ENCODE data around the gene MICALL1. TPM values are rescaled to one million over a fixed set of nuclear protein-coding genes. Genes with fewer than 3 reads are reported as not detected.

Gene MICALL1
- total and polyA plus RNA-seq, 2 experiments from 2014 or later = 8.0 to 41.4 TPM

DNA sequence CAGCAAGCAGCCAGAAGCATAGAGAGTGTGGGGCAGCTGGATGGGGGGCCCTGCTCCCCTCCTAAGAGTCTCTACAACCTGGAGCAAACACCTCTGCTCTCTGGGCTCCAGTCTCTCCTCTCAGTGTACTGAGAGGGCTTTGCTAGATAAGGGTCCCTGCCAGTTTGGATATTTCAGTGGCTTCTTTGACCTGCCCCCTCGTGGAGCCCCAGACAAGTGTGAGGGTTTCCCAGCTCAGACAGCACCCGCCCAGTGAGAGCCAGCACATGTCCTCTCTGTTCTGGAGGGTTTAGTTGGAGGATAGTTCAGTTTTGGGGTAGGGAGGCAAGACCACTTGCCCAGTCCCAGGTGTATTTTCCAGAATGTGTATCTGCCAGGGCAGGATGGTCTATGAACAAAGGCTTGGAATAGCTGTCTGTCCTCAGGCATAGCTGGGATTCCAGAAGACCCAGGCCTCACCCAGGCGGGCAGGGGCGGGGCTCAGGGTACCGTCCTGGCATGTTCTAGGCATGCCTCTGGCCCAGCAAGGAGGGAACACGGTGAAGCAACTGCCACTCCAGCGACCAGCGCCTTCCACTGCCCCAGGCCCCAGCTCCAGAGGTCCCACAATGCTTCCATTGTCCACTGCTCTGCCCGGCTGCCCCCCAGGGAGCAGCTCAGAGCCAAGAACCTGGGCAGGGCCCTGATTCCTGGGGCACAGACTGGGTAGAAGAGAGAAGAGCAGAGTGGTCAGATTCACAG lies 7.5 kb upstream of the MICALL1 start:
- H3K9ac ChIP-seq = no peak overlapping the region
- H3K79me2 ChIP-seq (ENCODE audit: insufficient read depth) = no peaks in the 10 kb centered on the region
- no peaks in the 10 kb centered on the region for H3K4me1 ChIP-seq (ENCODE audit: insufficient read depth)
- no peaks in the 10 kb centered on the region for H3K9me3 ChIP-seq (ENCODE audit: low read depth)
- H3K27ac ChIP-seq = no peak overlapping the region
- H3K4me2 ChIP-seq (ENCODE audit: unreplicated experiment) = no peak overlapping the region
- no peaks in the 10 kb centered on the region for H3K27me3 ChIP-seq (replicated peaks; ENCODE audit: insufficient read depth)
- H4K20me1 ChIP-seq (ENCODE audit: insufficient read depth) = no peaks in the 10 kb centered on the region
- no peak overlapping the region for H3K4me3 ChIP-seq
- in situ Hi-C loops (cut with MboI) = no loop called here
- no peak overlapping the region for H2AFZ ChIP-seq
- TF ChIP-seq EZH2phosphoT487 (IDR thresholded peaks at IDR 0.05; ENCODE audit: insufficient read depth, low read depth) = no peak
- no peak for TF ChIP-seq EZH2 (IDR thresholded peaks at IDR 0.05; ENCODE audit: insufficient read depth, poor library complexity, severe bottlenecking)
- H3F3A ChIP-seq (ENCODE audit: insufficient read depth) = peaks cover 6% of the 10 kb centered on the region; the same call in 1 of the 2 replicates
- no peaks in the 10 kb centered on the region for H3K9me2 ChIP-seq (ENCODE audit: insufficient read depth)
- WGBS, 2 experiments (ENCODE audit: low coverage in 1 of 2, low lambda C conversion rate in 2 of 2, missing lambda C conversion rate in 2 of 2) = 87 to 91% methylated on average over 8 to 9 of the region's 9 CpGs
- no peaks in the 10 kb centered on the region for H3K36me3 ChIP-seq (ENCODE audit: low read depth)
- DNase-seq = no peak

GRCh38 chr22:37904572-37905533 lies 1.2 kb upstream of the MICALL1 start:
- WGBS, 2 experiments (ENCODE audit: low coverage in 1 of 2, low lambda C conversion rate in 2 of 2, missing lambda C conversion rate in 2 of 2) = 20 to 22% methylated on average over 10 of the region's 10 CpGs
- no peak for TF ChIP-seq EZH2phosphoT487 (IDR thresholded peaks at IDR 0.05; ENCODE audit: insufficient read depth, low read depth)
- no peak for TF ChIP-seq EZH2 (IDR thresholded peaks at IDR 0.05; ENCODE audit: insufficient read depth, poor library complexity, severe bottlenecking)
- Histone ChIP-seq H4K20me1 (ENCODE audit: insufficient read depth) (peaks cover 7% of the 10 kb centered on the region; the same call in 1 of the 2 replicates), H3K4me1 (ENCODE audit: insufficient read depth) (peaks cover 31% of the 10 kb centered on the region), H3K9me2 (ENCODE audit: insufficient read depth) (no peaks in the 10 kb centered on the region), H3K36me3 (ENCODE audit: low read depth) (no peaks in the 10 kb centered on the region), H3K9me3 (ENCODE audit: low read depth) (no peaks in the 10 kb centered on the region), H3K4me2 (ENCODE audit: unreplicated experiment) (peak overlapping the region; percentile 84), H3K27me3 (replicated peaks; ENCODE audit: insufficient read depth) (no peaks in the 10 kb centered on the region), H3K9ac (peak overlapping the region; percentile 85), H3K79me2 (ENCODE audit: insufficient read depth) (peaks cover 34% of the 10 kb centered on the region), H3K4me3 (peak overlapping the region; percentile 91), H3K27ac (peak overlapping the region; percentile 99), H2AFZ (peak overlapping the region; percentile 55), H3F3A (ENCODE audit: insufficient read depth) (peaks cover 13% of the 10 kb centered on the region)
- in situ Hi-C loops (cut with MboI) = no loop called here
- peak; percentile 99 for DNase-seq

DNA sequence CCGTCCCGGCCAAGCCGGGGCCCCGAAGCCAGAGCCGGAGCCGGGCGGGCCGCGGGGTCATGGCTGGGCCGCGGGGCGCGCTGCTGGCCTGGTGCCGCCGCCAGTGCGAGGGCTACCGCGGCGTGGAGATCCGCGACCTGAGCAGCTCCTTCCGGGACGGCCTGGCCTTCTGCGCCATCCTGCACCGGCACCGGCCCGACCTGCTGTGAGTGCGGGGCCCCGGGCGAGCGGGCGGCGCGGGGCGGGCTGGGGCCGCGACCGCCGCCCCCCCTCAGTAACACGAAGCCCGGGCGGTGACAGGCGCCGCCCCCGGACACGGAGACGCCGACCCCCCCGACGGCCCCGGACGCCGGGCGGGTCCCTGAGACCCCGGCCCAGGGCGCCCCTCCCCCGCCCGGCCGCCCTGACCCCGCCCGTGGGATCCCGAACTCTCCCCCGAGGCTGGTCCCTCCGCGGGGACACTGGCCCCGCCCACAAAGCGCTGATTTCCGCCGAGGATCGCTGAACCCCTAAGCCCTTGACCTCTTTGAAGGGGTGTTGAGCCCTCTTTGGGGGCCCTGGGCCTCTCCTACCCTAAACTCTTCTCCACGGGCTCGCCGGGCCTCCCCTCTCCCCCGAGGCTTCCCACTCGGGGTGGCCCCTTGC lies 389 bp downstream of the MICALL1 start:
- Histone ChIP-seq H3K79me2 (ENCODE audit: insufficient read depth) (peaks cover 50% of the 10 kb centered on the region), H3K9me2 (ENCODE audit: insufficient read depth) (no peaks in the 10 kb centered on the region), H2AFZ (no peak overlapping the region), H3K4me1 (ENCODE audit: insufficient read depth) (peaks cover 36% of the 10 kb centered on the region), H3K36me3 (ENCODE audit: low read depth) (no peaks in the 10 kb centered on the region), H3K4me2 (ENCODE audit: unreplicated experiment) (peak overlapping the region; percentile 96), H3K4me3 (peak overlapping the region; percentile 91), H3F3A (ENCODE audit: insufficient read depth) (peaks cover 13% of the 10 kb centered on the region), H3K27me3 (replicated peaks; ENCODE audit: insufficient read depth) (no peaks in the 10 kb centered on the region), H4K20me1 (ENCODE audit: insufficient read depth) (peaks cover 7% of the 10 kb centered on the region; the same call in 1 of the 2 replicates), H3K9me3 (ENCODE audit: low read depth) (no peaks in the 10 kb centered on the region), H3K27ac (peak overlapping the region; percentile 99), H3K9ac (peak overlapping the region; percentile 83)
- DNase-seq = peak; percentile 49
- 1% methylated on average over 28 to 34 of the region's 75 CpGs for WGBS, 2 experiments (ENCODE audit: low coverage in 1 of 2, low lambda C conversion rate in 2 of 2, missing lambda C conversion rate in 2 of 2)
- in situ Hi-C loops (cut with MboI) = no loop called here
- TF ChIP-seq EZH2phosphoT487 (IDR thresholded peaks at IDR 0.05; ENCODE audit: insufficient read depth, low read depth) = no peak

All from GM23248 (cell line).